ENCODE measurements around the gene PMEL. TPM values are rescaled to one million over a fixed set of nuclear protein-coding genes. Genes with fewer than 3 reads are reported as not detected.
A peak's percentile ranks its signal among the peaks of the same experiment; 100 is the strongest.

The PMEL gene
- total and polyA plus RNA-seq, 2 of the 4 experiments (the other 2 are of a cell fraction): 1.4 to 5.8 TPM

DNA sequence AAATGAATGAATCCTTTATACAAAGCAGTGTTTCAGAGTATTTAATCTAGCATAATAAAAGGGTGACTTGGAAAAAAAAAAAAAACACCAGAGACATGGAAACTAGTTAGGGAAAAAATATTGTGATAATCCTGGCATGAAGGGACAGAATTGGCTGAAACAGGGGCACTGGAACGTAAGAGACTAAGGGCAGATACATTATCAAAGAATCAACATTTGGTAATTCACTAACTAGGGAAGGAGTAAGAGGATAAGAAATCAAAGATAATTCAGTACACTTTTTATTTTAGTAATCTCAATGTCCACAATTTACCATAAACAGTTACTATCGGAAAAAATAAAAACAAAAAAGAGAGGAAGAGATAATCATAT is 56.3 kb downstream of the PMEL start:
- peak overlapping the region; percentile 24 for H2BK5ac ChIP-seq (ENCODE audit: low read depth, low read length, poor library complexity, severe bottlenecking)

More for the DNA sequence above, 56.3 kb downstream of the PMEL start:
- intact Hi-C loops (cut with micrococcal nuclease): loop anchor here (5.0 kb wide), 1 partner anchor 37 kb away; no protein-coding TSS in a partner anchor
- ChIA-PET CTCF (no interaction called here), POLR2A (ENCODE audit: unreplicated experiment) (interaction anchor here (0.7 kb wide), 1 partner anchor 23 kb away, joined by 5 read pairs; no protein-coding TSS in a partner anchor)
- H4K8ac ChIP-seq (ENCODE audit: low read depth in 2 of 2, low read length in 2 of 2): no peak overlapping the region
- no peak overlapping the region for H2AK9ac ChIP-seq (replicated peaks; ENCODE audit: low read depth, low read length, poor library complexity)
- no peak overlapping the region for H3K14ac ChIP-seq (replicated peaks; ENCODE audit: low read depth, low read length)
- H2BK15ac ChIP-seq (ENCODE audit: low read depth, low read length): no peak overlapping the region
- no peak overlapping the region for H2AK5ac ChIP-seq (ENCODE audit: low read depth, low read length)
- no peak overlapping the region for H3K56ac ChIP-seq (ENCODE audit: extremely low read depth, insufficient read depth, low read length)
- in situ Hi-C loops (cut with MboI; ENCODE audit: low sequenced_read_pairs): no loop called here
- peaks cover 13 to 37% of the 10 kb centered on the region in 2 experiments for H3K79me1 ChIP-seq (ENCODE audit: low read depth in 1 of 2, low read length in 2 of 2)
- peak overlapping the region; percentile 48; the same call in 1 of the 2 replicates for H3K4me2 ChIP-seq (ENCODE audit: low read depth, low read length)
- no peak overlapping the region for H3K4me3 ChIP-seq (ENCODE audit: insufficient read depth, low read depth, low read length)
- ATAC-seq (ENCODE audit: low read depth) (no peak), DNase-seq (no peak)
- TF ChIP-seq, protein P1, sequence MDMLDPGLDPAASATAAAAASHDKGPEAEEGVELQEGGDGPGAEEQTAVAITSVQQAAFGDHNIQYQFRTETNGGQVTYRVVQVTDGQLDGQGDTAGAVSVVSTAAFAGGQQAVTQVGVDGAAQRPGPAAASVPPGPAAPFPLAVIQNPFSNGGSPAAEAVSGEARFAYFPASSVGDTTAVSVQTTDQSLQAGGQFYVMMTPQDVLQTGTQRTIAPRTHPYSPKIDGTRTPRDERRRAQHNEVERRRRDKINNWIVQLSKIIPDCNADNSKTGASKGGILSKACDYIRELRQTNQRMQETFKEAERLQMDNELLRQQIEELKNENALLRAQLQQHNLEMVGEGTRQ (IDR thresholded peaks at IDR 0.05; ENCODE audit: low read depth, low read length): no peak
- TF ChIP-seq RFX5 (IDR thresholded peaks at IDR 0.05; ENCODE audit: low read depth, low read length): no peak
- no peak for TF ChIP-seq RAD21 (IDR thresholded peaks at IDR 0.05; ENCODE audit: low read length)
- no peak for TF ChIP-seq MAFK (IDR thresholded peaks at IDR 0.05; ENCODE audit: low read depth, low read length)
- H2BK120ac ChIP-seq (ENCODE audit: low read depth, low read length): no peak overlapping the region
- H3K9ac ChIP-seq (ENCODE audit: low read depth, low read length): no peak overlapping the region
- H3K36me3 ChIP-seq (ENCODE audit: control insufficient read depth, insufficient read depth, low read length): peaks cover 3% of the 10 kb centered on the region; the same call in 1 of the 2 replicates
- H3K23ac ChIP-seq (ENCODE audit: low read depth, low read length): no peak overlapping the region
- dilution Hi-C loops (cut with HindIII; ENCODE audit: low sequenced_read_pairs, unreplicated experiment): no loop called here
- no peak overlapping the region for H4K91ac ChIP-seq (ENCODE audit: insufficient read depth, low read depth, low read length)
- no peak overlapping the region for H2BK20ac ChIP-seq (ENCODE audit: low read depth, low read length)
- no peaks in the 10 kb centered on the region for H3K27me3 ChIP-seq (ENCODE audit: control insufficient read depth, insufficient read depth, low read length)
- no peak overlapping the region for H4K5ac ChIP-seq (ENCODE audit: low read depth, low read length)
- no TSS peak for BruUV-seq (replicated peaks)
- H3K9me1 ChIP-seq (ENCODE audit: insufficient read depth, low read length): no peaks in the 10 kb centered on the region
- no CpG with 5 or more reads among the region's 2 CpGs for WGBS, 2 experiments (ENCODE audit: extremely low coverage in 2 of 2, insufficient read length in 1 of 2)
- no peak overlapping the region for H3K18ac ChIP-seq (ENCODE audit: low read depth, low read length)
- H3K4me1 ChIP-seq (ENCODE audit: control insufficient read depth, insufficient read depth, low read length): peaks cover 2% of the 10 kb centered on the region
- H4K20me1 ChIP-seq (ENCODE audit: insufficient read depth, low read length): peaks cover 5% of the 10 kb centered on the region; the same call in 1 of the 2 replicates
- H3K27ac ChIP-seq (ENCODE audit: insufficient read depth, low read length): no peak overlapping the region
- H2AFZ ChIP-seq (replicated peaks; ENCODE audit: low read length, poor library complexity): no peak overlapping the region
- H3K9me3 ChIP-seq (ENCODE audit: control insufficient read depth, insufficient read depth, low read length): no peaks in the 10 kb centered on the region
- no peak overlapping the region for H3K4ac ChIP-seq (ENCODE audit: low read depth, low read length)

All from IMR-90 (cell line).